NCI-H524 treated with DMSO at 0.1 percent for 48 hours (cell line): ENCODE measurements around the gene GPR68.
A peak's percentile ranks its signal among the peaks of the same experiment; 100 is the strongest.
"Not testable (repeated sequence)": the region's sequence is repeated elsewhere in the genome, so short reads cannot be mapped to it uniquely, and the experiment has no call there.

Experiments used
- DNase-seq: peaks from one replicate; lab custom pipeline; 2025; lab: John Stamatoyannopoulos, UW

Gene GPR68

DNA sequence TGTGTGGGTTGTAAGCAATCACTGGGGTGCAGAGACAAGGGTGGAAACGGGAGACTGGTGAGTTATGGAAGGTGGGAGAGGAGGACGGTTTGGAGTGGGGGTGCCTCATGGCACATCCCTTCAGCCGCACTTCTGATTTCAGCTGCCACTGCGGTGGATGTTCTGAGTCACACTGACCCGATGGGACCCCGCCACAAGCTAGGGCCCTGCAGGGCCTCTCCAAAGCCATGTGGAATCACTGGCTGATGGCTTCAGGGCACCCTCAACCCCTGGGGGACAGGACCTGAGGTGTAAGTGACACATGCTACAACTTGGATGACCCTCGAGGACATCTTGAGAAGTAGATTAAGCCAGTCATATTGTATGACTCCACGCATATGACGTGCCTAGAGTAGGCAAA, 53.7 kb downstream of the GPR68 start:
- DNase-seq: no peak

DNA sequence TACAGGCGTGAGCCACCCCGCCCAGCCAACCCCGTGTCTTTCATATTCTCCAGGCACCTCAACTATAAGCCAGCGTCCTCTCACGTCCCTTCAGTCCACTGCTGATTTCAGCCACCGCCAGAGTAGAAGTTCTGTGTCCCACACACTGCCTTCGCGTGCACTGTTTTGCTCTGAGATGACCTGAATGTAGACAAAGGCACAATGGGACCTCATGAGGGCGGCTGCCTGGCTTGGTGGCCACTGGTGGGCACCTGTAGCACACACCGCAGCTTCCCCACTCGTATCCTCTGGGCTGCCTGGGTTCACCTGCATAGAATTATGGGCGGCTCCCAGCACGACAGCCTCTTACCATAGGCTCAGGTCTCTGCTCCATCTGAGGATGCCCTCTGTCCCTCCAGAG, 57.2 kb downstream of the GPR68 start:
- DNase-seq: no peak

- no peak for DNase-seq
Observed at GRCh38 chr14:91186515-91187066, 57.9 kb downstream of the GPR68 start.

GRCh38 chr14:91185721-91186120, 58.8 kb downstream of the GPR68 start:
- DNase-seq: peak; percentile 95

DNA sequence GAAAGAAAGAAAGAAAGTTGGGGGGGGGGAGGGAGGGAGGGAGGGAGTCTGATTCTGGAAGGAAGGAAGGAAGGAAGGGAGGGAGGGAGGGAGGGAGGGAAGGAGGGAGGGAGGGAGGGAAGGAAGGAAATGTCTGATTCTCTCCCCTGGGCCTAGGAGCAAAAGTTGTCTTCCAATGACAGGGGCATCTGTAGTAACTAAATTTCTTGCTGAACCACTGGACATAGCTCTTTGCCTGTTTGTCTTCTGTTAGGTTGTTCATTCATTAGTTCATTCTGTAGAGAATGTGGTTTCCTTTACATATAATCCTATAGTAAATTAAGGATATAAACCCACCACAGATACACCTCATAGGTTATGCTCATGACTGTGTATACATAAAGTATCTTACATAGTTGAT, 59.9 kb downstream of the GPR68 start:
- DNase-seq: no peak

- not testable (repeated sequence) for DNase-seq
Observed at GRCh38 chr14:91182753-91183152, 61.8 kb downstream of the GPR68 start.
